HEK293T (cell line): ENCODE data around the gene ZNF750.

ENCODE experiments used
- ARNT ChIP-seq: fragments of 450-650 bp; IDR thresholded peaks from 2 replicates; pipeline ENCODE4 v1.6.1; 2017; ENCODE audit warnings: mild to moderate bottlenecking
- BHLHE40 ChIP-seq: fragments of 450-650 bp; IDR thresholded peaks from 2 replicates; pipeline ENCODE4 v1.6.1; 2016; ENCODE audit warnings: mild to moderate bottlenecking, moderate library complexity, borderline replicate concordance
- ELF4 ChIP-seq: fragments of 450-650 bp; IDR thresholded peaks from 2 replicates; pipeline ENCODE4 v1.6.1; 2017; ENCODE audit warnings: antibody characterized with exemption
- FOXA1 ChIP-seq: fragments of 450-650 bp; IDR thresholded peaks from 2 replicates; pipeline ENCODE4 v1.6.1; 2016; ENCODE audit warnings: mild to moderate bottlenecking
- FOXK2 ChIP-seq: fragments of 450-650 bp; IDR thresholded peaks from 2 replicates; pipeline ENCODE4 v1.6.1; 2016; ENCODE audit warnings: mild to moderate bottlenecking
- FOXM1 ChIP-seq: fragments of 450-650 bp; IDR thresholded peaks from 2 replicates; pipeline ENCODE4 v1.6.1; 2017; ENCODE audit warnings: mild to moderate bottlenecking, borderline replicate concordance
- HDGF ChIP-seq: fragments of 450-650 bp; IDR thresholded peaks from 2 replicates; pipeline ENCODE4 v1.6.1; 2017; ENCODE audit warnings: antibody characterized with exemption, borderline replicate concordance
- NFRKB ChIP-seq: fragments of 450-650 bp; IDR thresholded peaks from 2 replicates; pipeline ENCODE4 v1.6.1; 2016; ENCODE audit warnings: mild to moderate bottlenecking, moderate library complexity
- PKNOX1 ChIP-seq: fragments of 450-650 bp; IDR thresholded peaks from 2 replicates; pipeline ENCODE4 v1.6.1; 2016
- SP1 ChIP-seq: fragments of 450-650 bp; IDR thresholded peaks from 2 replicates; pipeline ENCODE4 v1.6.1; 2017
- SUZ12 ChIP-seq: fragments of 450-650 bp; IDR thresholded peaks from 2 replicates; pipeline ENCODE4 v1.6.1; 2016; ENCODE audit warnings: mild to moderate bottlenecking
- TARDBP ChIP-seq: fragments of 450-650 bp; IDR thresholded peaks from 2 replicates; pipeline ENCODE4 v1.6.1; 2016
- ZNF384 ChIP-seq: fragments of 450-650 bp; IDR thresholded peaks from 2 replicates; pipeline ENCODE4 v1.6.1; 2016

DNA sequence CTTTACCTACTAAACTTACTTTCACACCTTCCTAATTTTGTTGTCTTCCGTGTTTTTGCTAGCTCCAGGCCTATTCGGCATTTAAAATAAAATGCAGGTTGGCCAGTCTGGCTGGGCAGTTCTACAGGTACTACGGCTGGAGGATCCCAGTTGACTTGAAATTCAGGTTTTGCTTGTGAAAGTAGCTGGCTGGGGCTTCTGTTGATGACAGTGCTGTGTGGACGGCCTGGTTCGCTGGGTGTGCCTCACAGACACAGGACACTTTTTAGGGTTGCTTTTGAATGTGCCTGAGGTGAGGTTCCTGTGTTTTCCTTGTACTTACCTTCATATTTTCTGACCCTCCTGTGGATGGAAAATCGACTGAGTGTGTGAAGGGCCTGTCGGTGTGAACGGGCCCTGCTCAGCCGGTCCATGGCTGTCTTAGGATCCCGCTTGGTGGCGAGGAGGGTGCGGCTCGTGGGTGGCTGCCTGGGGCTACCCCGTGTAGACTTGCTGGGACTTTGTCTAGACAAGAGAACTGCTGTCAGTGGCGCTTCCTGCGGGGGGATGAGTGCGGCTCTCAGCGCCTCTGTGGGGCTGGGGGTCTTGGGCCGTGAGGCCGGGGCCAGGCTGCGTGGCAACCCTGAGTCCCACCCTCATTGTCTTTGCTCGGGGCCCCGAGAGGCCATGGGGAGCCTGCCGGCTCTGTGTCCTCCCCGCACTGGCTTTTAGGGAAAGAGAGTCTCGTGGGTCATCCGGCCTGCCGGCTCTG, 18.7 kb upstream of the ZNF750 start:
- TF ChIP-seq HDGF (no peak), FOXK2 (no peak), SUZ12 (no peak), BHLHE40 (no peak), FOXA1 (no peak), ZNF384 (no peak), TARDBP (no peak), SP1 (no peak), ELF4 (no peak), NFRKB (no peak), ARNT (no peak), FOXM1 (no peak), PKNOX1 (no peak)
